GM12873 (cell line): ENCODE data around the gene RUNX2.

Experiments
- TF ChIP-seq, protein P1 (sequence below): IDR thresholded peaks from 2 replicates; pipeline ENCODE4 v1.5.1; 2012; ENCODE audit warnings: low read depth, mild to moderate bottlenecking, moderate library complexity, low read length, control low read depth; ENCODE audit not compliant: insufficient read depth; ENCODE audit errors: missing control alignments

RUNX2 gene

GRCh38 chr6:45437439-45437815 lies 109.3 kb downstream of the RUNX2 start:
- TF ChIP-seq, protein P1, sequence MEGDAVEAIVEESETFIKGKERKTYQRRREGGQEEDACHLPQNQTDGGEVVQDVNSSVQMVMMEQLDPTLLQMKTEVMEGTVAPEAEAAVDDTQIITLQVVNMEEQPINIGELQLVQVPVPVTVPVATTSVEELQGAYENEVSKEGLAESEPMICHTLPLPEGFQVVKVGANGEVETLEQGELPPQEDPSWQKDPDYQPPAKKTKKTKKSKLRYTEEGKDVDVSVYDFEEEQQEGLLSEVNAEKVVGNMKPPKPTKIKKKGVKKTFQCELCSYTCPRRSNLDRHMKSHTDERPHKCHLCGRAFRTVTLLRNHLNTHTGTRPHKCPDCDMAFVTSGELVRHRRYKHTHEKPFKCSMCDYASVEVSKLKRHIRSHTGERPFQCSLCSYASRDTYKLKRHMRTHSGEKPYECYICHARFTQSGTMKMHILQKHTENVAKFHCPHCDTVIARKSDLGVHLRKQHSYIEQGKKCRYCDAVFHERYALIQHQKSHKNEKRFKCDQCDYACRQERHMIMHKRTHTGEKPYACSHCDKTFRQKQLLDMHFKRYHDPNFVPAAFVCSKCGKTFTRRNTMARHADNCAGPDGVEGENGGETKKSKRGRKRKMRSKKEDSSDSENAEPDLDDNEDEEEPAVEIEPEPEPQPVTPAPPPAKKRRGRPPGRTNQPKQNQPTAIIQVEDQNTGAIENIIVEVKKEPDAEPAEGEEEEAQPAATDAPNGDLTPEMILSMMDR, result no peak

- TF ChIP-seq, protein P1, result no peak
Observed at GRCh38 chr6:45438151-45438550, 110.0 kb downstream of the RUNX2 start.

DNA sequence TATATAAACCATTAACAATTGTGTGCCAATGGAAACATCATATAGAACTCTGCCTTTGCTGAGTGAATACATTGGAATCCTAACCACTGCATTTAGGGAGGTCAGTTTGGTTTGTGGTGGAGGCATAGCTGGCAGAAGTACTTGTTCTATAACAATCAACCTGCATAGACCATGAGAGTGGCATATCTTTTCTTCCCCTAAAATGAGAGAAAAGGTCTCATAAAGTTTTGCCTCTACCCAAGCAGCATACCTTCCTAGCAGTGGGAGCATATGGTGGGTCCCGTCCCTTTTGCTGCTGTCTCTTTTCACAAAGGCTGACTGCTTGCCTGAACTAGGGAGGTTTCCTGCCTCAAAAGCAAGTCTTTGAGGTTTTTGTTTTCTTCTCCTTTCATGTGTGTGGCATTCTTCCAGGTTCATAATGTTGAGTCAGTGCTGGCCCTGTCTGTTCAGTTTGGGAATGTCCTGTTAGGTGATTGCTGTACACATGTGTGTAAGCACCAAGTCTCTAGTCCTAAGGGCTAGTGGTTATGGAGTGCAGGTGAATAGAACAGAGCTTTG lies 110.8 kb downstream of the RUNX2 start:
- TF ChIP-seq, protein P1, result no peak

DNA sequence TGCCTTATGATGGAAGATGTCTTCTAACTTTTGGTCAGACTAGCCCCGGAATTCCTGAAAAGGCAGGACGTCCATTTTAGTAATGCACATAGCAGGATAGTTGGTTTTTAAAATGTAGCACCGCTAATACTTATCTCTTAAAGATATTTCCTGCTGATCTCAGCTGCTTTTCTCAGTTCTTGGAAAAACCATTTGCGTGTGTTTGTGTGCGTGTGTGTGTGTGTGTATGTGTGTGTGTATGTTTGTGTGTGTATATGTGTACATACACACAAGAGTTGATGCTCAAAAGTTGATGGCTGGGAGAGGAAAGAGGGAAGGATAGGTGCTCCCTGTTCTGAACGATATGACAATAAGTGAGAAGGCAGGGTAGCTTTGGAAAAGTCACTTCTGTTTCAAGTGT lies 111.3 kb downstream of the RUNX2 start:
- TF ChIP-seq, protein P1, result no peak

DNA sequence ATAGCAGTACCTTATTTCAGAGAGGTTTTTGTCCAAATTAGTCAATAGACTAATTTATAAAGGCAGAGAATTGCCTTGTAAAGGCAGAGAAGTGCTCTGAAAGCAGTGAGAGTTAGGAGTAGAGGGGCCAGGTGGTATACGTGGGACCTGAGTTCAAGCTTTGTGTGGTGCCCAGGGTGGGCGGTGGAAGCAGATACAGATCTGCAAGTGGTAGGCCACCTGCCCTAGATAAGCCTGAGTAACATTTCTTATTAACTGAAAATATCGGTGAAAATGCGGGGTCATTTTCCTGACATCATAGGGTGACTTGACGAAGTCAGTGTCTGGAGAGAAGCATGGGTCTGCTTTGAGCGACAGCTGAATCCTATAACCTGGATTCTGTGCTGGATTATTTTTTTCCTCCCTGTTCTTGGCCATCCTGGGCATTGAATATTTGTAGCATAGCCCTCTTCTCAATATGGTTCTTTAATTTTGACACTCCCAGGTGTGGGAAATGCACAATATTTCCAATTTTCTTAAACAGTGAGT lies 111.8 kb downstream of the RUNX2 start:
- TF ChIP-seq, protein P1, result no peak

DNA sequence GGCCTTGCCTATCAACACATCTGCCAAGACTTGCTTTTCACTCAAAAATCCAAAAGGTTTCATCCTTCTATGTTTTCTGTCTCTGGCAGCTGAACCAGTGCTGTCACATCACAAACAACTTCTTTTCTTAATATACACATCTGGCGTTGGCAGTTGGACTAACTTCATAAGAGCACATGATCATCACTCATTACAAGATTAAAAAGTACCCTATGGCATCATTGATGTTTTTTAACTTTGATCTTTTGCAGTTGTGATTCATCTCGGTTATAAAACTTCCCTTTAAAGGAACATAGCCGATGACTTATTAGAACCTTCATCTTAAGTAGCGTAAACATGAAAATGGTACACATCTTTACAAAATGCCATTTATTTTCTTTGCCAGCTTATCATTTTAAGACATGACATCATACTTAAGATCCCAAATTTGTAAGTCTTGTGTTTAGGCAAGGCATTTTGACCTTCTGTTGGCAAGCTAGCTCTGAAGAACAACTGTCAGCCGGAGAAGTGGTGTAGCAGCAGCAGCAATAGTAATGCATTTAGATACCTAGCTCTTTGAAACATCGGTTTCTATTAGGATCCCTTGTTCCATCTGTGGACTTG lies 113.8 kb downstream of the RUNX2 start:
- TF ChIP-seq, protein P1, result no peak

- TF ChIP-seq, protein P1, result no peak
Observed at GRCh38 chr6:45442716-45443115, 114.6 kb downstream of the RUNX2 start.
